GM12892 (cell line): ENCODE measurements around the gene FILIP1L.

Experiments used
- DNase-seq: peaks from one replicate; pipeline ENCODE4 v3.0.0; 2011; ENCODE audit not compliant: insufficient read length
- FAIRE-seq: peaks from 2 replicates; lab custom pipeline; 2011; peaks lifted over from hg19 to GRCh38; lab: Jason Lieb, UNC
- POLR2A ChIP-seq: IDR thresholded peaks from 2 replicates; pipeline ENCODE4 v1.6.1; 2011; ENCODE audit warnings: low read depth, low read length, control low read depth
- POLR2AphosphoS5 ChIP-seq: IDR thresholded peaks from 2 replicates; pipeline ENCODE4 v1.6.1; 2011; ENCODE audit warnings: low read depth, low read length, control low read depth
- TAF1 ChIP-seq: IDR thresholded peaks from 2 replicates; pipeline ENCODE4 v1.6.1; 2011; ENCODE audit warnings: low read depth, mild to moderate bottlenecking, control low read depth, low read length, borderline replicate concordance

Gene FILIP1L

GRCh38 chr3:99838755-99839154 lies 275.5 kb downstream of the FILIP1L start:
- no peak for DNase-seq
- TF ChIP-seq POLR2AphosphoS5 = no peak
- no peak for TF ChIP-seq POLR2A
- TF ChIP-seq TAF1 = no peak
- no peak for FAIRE-seq

GRCh38 chr3:99837715-99838114 lies 276.6 kb downstream of the FILIP1L start:
- TF ChIP-seq POLR2AphosphoS5 = no peak
- no peak for TF ChIP-seq TAF1
- TF ChIP-seq POLR2A = no peak
- FAIRE-seq (no peak), DNase-seq (no peak)

- DNase-seq (no peak), FAIRE-seq (no peak)
- TF ChIP-seq TAF1 = no peak
- TF ChIP-seq POLR2A = no peak
- no peak for TF ChIP-seq POLR2AphosphoS5
Measured at GRCh38 chr3:99836681-99837080, 277.6 kb downstream of the FILIP1L start.

- no peak for FAIRE-seq
- DNase-seq = no peak
- TF ChIP-seq POLR2AphosphoS5 (no peak), POLR2A (no peak), TAF1 (no peak)
Measured at GRCh38 chr3:99834211-99834957, 279.9 kb downstream of the FILIP1L start.

- DNase-seq (no peak), FAIRE-seq (no peak)
- no peak for TF ChIP-seq POLR2AphosphoS5
- no peak for TF ChIP-seq TAF1
- TF ChIP-seq POLR2A = no peak
Measured at GRCh38 chr3:99833617-99834205, 280.6 kb downstream of the FILIP1L start.

- DNase-seq = no peak
- no peak for FAIRE-seq
Measured at GRCh38 chr3:99829844-99830243, 284.5 kb downstream of the FILIP1L start.

GRCh38 chr3:99825004-99825640 lies 289.2 kb downstream of the FILIP1L start:
- TF ChIP-seq POLR2AphosphoS5 = no peak
- no peak for TF ChIP-seq POLR2A
- no peak for TF ChIP-seq TAF1
- DNase-seq (no peak), FAIRE-seq (no peak)

More at GRCh38 chr3:99829844-99830243, 284.5 kb downstream of the FILIP1L start:
- TF ChIP-seq TAF1 (no peak), POLR2AphosphoS5 (no peak)

- DNase-seq (no peak), FAIRE-seq (no peak)
- TF ChIP-seq POLR2AphosphoS5 (no peak), POLR2A (no peak), TAF1 (no peak)
Measured at GRCh38 chr3:99823723-99824711, 290.3 kb downstream of the FILIP1L start.

- DNase-seq (no peak), FAIRE-seq (no peak)
- TF ChIP-seq TAF1 (no peak), POLR2AphosphoS5 (no peak), POLR2A (no peak)
Measured at GRCh38 chr3:99818818-99819217, 295.5 kb downstream of the FILIP1L start.

GRCh38 chr3:99817437-99818240 lies 296.7 kb downstream of the FILIP1L start, which contains the start of gene CMSS1:
Gene CMSS1, plus strand, starts transcription at chr3:99817862.
- TF ChIP-seq TAF1 (peak; percentile 60; the same call in 1 of the 2 replicates), POLR2A (peak; percentile 88), POLR2AphosphoS5 (peak; percentile 67)
- FAIRE-seq (peak; percentile 91), DNase-seq (peak; percentile 73)
